Epithelial cell of proximal tubule (primary cell): Measurements from ENCODE around the gene C19orf73. TPM values are rescaled to one million over a fixed set of nuclear protein-coding genes. Genes with fewer than 3 reads are reported as not detected.

Experiments used
- DNase-seq: peaks from one replicate; pipeline ENCODE4 v3.0.0-alpha.2; 2011; ENCODE audit warnings: low read depth
- H3K4me3 ChIP-seq: 2 replicates; pipeline ENCODE4 v1.5.1; 2011; ENCODE audit warnings: low read depth, mild to moderate bottlenecking, low read length
- total RNA-seq: library from RNA; depleted of rRNA; stranded (reverse); fragments of >200 nt; gene quantifications from 2 replicates; pipeline ENCODE4 v1.2.3, GENCODE V29; 2015
- TF ChIP-seq, protein P1 (sequence below): conservative IDR thresholded peaks from 2 replicates; pipeline ENCODE4 v1.5.1; 2012; ENCODE audit warnings: low read depth, mild to moderate bottlenecking, low read length

C19orf73 gene
- total RNA-seq, 1 donor from 2014 or later: 10.3 TPM

DNA sequence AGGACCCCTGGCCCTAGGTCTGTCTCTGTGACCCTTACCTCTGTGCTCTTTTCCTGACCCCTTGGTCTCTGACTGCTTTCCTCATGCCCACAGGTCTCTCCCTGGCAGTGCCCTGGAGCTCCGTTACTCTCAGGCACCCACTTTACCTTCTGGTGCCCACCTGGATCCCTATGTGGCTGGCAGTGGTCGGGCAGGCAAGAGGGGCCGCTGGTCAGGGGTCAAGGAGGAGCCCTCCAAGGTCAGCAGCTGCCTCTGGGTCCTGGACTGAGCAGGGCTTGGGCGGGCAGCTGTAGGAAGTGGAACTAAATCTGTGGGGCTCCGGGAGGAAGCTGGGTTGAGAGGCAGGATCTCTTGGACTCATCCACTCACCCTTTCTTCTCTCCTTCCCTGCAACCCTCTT, 16.7 kb upstream of the C19orf73 start:
- H3K4me3 ChIP-seq: no peak overlapping the region
- TF ChIP-seq, protein P1, sequence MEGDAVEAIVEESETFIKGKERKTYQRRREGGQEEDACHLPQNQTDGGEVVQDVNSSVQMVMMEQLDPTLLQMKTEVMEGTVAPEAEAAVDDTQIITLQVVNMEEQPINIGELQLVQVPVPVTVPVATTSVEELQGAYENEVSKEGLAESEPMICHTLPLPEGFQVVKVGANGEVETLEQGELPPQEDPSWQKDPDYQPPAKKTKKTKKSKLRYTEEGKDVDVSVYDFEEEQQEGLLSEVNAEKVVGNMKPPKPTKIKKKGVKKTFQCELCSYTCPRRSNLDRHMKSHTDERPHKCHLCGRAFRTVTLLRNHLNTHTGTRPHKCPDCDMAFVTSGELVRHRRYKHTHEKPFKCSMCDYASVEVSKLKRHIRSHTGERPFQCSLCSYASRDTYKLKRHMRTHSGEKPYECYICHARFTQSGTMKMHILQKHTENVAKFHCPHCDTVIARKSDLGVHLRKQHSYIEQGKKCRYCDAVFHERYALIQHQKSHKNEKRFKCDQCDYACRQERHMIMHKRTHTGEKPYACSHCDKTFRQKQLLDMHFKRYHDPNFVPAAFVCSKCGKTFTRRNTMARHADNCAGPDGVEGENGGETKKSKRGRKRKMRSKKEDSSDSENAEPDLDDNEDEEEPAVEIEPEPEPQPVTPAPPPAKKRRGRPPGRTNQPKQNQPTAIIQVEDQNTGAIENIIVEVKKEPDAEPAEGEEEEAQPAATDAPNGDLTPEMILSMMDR: no peak
- DNase-seq: no peak

DNA sequence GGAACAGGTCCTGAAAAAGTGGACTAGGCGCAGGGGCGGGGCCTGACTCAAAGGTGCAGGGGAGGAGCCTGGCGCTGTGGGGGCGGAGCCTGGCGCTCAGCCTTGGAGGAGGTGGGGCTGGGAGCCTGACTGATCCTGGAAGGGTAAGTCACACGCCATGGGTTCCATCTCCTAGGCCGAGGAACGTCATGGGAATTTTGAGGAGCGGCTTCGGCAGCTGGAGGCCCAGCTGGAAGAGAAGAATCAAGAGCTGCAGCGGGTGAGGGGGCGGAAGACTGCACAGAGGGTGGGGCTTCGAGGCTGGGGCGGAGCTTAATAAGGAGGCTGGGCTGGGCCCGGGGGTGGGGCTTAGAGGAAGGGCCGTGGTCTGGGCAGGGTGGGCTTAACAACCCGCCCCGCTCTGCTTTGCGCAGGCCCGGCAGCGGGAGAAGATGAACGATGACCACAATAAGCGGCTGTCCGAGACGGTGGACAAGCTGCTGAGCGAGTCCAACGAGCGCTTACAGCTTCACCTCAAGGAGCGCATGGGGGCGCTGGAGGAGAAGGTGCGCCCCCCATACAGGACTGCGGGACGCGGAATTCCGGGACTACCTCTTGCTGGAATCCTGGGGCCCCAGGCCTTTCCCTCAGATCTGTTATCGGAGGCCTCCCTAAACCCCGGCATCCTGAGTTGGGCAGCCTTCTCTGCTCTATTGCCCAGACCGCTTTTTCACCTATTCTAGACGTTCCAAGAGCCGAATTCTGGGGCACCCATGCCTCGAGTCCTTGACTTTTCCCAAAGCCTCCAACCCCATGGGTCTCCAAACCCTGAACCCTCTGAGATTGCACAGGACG, 14.9 kb upstream of the C19orf73 start:
- no peak for DNase-seq
- TF ChIP-seq, protein P1: peak; percentile 21
- H3K4me3 ChIP-seq: peak overlapping the region; percentile 42

DNA sequence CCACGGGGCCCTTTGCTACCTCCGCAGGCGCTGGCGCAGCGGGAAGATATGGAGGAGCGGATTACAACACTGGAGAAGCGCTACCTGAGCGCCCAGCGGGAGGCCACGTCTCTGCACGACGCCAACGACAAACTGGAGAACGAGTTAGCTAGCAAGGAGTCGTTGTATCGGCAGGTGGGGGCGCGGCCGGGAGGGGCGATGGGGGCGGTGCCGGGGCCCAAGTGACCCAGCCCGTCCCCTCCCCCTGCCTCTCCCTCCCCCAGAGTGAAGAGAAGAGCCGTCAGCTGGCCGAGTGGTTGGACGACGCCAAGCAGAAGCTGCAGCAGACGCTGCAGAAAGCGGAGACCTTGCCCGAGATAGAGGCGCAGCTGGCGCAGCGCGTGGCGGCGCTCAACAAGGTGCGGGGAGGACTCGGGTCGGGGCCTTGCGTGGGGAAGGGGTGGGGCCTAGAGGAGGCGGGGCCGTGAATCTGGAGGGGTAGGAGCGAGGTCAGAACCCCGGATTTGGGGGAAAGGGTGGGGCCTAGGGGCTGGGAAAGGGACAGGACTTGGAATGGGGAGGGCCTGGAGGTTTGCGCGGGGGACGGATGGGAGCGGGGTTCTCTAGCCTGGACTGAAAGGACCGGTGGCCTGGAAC, 14.1 kb upstream of the C19orf73 start:
- peak overlapping the region; percentile 42 for H3K4me3 ChIP-seq
- TF ChIP-seq, protein P1: no peak
- no peak for DNase-seq

DNA sequence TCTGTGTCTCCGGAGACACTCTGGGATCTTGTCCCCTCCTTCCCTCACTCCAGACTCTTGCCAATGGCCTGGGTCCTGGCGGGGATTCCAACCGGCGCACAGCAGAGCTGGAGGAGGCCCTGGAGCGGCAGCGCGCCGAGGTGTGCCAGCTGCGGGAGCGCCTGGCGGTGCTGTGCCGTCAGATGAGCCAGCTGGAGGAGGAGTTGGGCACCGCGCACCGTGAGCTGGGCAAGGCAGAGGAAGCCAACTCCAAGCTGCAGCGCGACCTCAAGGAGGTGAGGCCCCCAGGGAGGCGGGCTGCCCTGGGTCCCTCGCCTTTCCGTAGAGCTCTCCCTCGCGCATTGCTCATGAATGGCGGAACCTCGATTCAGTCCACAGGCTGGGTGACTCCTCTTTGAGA, 11.4 kb upstream of the C19orf73 start:
- no peak for DNase-seq
- TF ChIP-seq, protein P1: no peak
- no peak overlapping the region for H3K4me3 ChIP-seq

DNA sequence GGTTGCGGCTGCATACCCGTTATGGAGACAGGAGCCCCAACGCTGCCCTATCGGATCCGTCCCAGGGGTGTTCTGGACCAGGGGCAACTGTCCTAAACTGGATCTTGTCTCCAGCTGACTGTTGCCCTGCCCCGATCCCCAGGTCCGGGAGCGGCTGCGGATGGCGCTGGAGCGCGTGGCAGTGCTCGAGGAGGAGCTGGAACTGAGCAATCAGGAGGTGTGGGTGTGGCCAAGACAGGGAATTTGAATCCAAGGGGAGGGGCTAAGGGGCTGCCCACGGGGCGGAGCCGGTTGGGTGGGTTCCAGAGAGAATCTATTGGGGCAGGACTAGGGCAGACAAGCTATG, 10.3 kb upstream of the C19orf73 start:
- H3K4me3 ChIP-seq: no peak overlapping the region
- DNase-seq: no peak
- TF ChIP-seq, protein P1: no peak

DNA sequence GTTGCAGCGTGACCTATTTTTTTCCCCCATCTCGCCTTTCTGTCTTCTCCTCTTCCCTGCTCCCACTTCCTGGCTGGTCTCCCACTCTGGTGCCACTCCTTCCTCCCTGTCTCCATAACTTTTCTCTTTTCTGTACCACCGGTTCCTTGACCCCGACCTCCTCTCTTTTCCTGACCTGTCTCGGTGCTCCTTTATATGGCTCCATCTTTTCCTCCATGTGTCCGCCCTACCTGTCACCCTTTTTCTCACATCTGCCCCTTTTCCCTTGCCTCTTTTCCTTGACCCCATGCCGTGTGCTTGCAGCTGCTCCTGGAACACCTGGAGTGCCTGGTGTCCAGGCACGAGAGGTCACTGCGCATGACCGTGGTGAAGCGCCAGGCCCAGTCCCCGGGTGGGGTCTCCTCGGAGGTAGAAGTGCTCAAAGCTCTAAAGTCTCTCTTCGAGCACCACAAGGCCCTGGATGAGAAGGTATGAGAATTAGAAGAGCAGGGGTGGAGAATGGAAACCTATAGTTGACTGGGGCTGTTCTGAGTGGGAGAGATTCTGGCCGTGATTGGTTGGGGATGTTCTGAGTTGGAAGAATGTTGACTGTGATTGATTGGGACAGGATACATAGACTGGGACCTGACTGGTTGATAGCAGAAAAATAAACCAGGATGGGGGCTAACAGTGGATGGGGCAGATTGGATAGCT, 9.7 kb upstream of the C19orf73 start:
- TF ChIP-seq, protein P1: no peak
- no peak for DNase-seq
- H3K4me3 ChIP-seq: peak overlapping the region; percentile 56
